Muscle of leg (tissue), 11 donors: Measurements from ENCODE around the gene WEE1. TPM values are rescaled to one million over a fixed set of nuclear protein-coding genes. Genes with fewer than 3 reads are reported as not detected.
A peak's percentile ranks its signal among the peaks of the same experiment; 100 is the strongest.
"Not testable (repeated sequence)": the region's sequence is repeated elsewhere in the genome, so short reads cannot be mapped to it uniquely, and the experiment has no call there.

Experiments
- DNase-seq: peaks from one replicate; pipeline ENCODE4 v3.0.0; 2013
- H3K27ac ChIP-seq: one replicate; pipeline ENCODE4 v1.5.1; 2013; ENCODE audit warnings: mild to moderate bottlenecking, low read length, control low read depth
- H3K27me3 ChIP-seq: one replicate; pipeline ENCODE4 v1.6.1; 2013; ENCODE audit warnings: low read length; ENCODE audit not compliant: control insufficient read depth, insufficient read depth
- H3K36me3 ChIP-seq: one replicate; pipeline ENCODE4 v1.6.1; 2013; ENCODE audit warnings: low read length; ENCODE audit not compliant: control insufficient read depth, insufficient read depth
- H3K4me1 ChIP-seq: one replicate; pipeline ENCODE4 v1.6.1; 2013; ENCODE audit warnings: low read length; ENCODE audit not compliant: control insufficient read depth, insufficient read depth
- H3K4me3 ChIP-seq: one replicate; pipeline ENCODE4 v1.5.1; 2013; ENCODE audit warnings: low read length, control low read depth
- H3K9me3 ChIP-seq: replicated peaks from 2 replicates; pipeline ENCODE4 v1.6.1; 2013; ENCODE audit warnings: low read depth, low read length; ENCODE audit not compliant: control insufficient read depth
- WGBS: methylation state at CpG from one replicate; pipeline ENCODE4 v1.1.5; 2013; ENCODE audit warnings: missing lambda C conversion rate; ENCODE audit not compliant: insufficient coverage; 5-methylcytosine and 5-hydroxymethylcytosine counted together
- polyA plus RNA-seq, 8 donors: library from polyadenylated mRNA; unstranded; fragments of 120-200 nt; gene quantifications; one replicate each; pipeline versions ENCODE4 v1.2.1 to v1.2.3, GENCODE V29; 2013; ENCODE audit warnings: inconsistent platforms in 1 of 8, low replicate concordance in 1 of 8; ENCODE audit not compliant: insufficient read length in 8 of 8, insufficient read depth in 1 of 8
- total RNA-seq: library from RNA; stranded (reverse); fragments of 120-200 nt; gene quantifications from one replicate; pipeline ENCODE4 v1.2.4, GENCODE V29; 2013

Gene WEE1
- total and polyA plus RNA-seq, 9 donors = 25.4 to 50.9 (median 36.1) TPM

DNA sequence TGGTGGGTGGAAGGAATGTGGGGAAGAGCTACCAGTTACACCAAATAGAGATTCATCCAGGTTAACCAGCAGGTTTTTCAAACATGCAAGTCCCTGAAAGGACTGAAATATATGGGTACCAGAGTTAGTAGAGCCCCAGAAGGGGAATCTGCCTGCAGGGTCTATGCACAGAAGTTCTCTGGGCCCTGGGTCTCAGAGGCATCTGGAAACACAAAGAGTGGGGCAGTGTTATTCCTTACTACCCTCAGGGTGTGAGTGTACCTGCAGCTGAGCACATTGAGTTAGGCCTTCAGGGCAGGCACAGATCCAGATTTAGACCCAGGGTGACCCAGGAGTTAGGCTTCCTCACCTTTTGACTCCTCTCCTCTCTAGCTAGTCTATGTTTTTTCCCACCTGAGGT lies 46.5 kb downstream of the WEE1 start:
- DNase-seq = no peak
- Histone ChIP-seq H3K9me3 (no peaks in the 10 kb centered on the region), H3K4me1 (no peaks in the 10 kb centered on the region), H3K36me3 (no peaks in the 10 kb centered on the region), H3K27ac (no peak overlapping the region), H3K27me3 (no peaks in the 10 kb centered on the region), H3K4me3 (no peak overlapping the region)

- H3K27me3 ChIP-seq, H3K36me3 ChIP-seq, H3K9me3 ChIP-seq, DNase-seq, H3K4me1 ChIP-seq, H3K27ac ChIP-seq, H3K4me3 ChIP-seq: not testable (repeated sequence)
- no CpG with 5 or more reads among the region's 7 CpGs for WGBS
These were observed 48.9 kb downstream of the WEE1 start for GRCh38 chr11:9622353-9622752.

- DNase-seq, H3K27me3 ChIP-seq, H3K4me3 ChIP-seq, H3K9me3 ChIP-seq, H3K36me3 ChIP-seq, H3K27ac ChIP-seq, H3K4me1 ChIP-seq: not testable (repeated sequence)
- WGBS = 92% methylated on average over 5 of the region's 23 CpGs
These were observed 49.6 kb downstream of the WEE1 start for GRCh38 chr11:9623053-9623452.

GRCh38 chr11:9624448-9624847 lies 51.0 kb downstream of the WEE1 start:
- no peak for DNase-seq
- no peaks in the 10 kb centered on the region for H3K36me3 ChIP-seq
- no peaks in the 10 kb centered on the region for H3K27me3 ChIP-seq
- peaks cover 5% of the 10 kb centered on the region for H3K4me1 ChIP-seq
- no peak overlapping the region for H3K4me3 ChIP-seq
- no peaks in the 10 kb centered on the region for H3K9me3 ChIP-seq
- H3K27ac ChIP-seq = no peak overlapping the region

- Histone ChIP-seq H3K27me3 (no peaks in the 10 kb centered on the region), H3K27ac (no peak overlapping the region), H3K4me1 (peaks cover 5% of the 10 kb centered on the region), H3K36me3 (no peaks in the 10 kb centered on the region), H3K4me3 (no peak overlapping the region), H3K9me3 (no peaks in the 10 kb centered on the region)
- peak; percentile 33 for DNase-seq
- WGBS = 25% methylated on average over 1 of the region's 6 CpGs
These were observed 51.7 kb downstream of the WEE1 start for GRCh38 chr11:9625162-9625561.

- 46% methylated on average over 2 of the region's 3 CpGs for WGBS
- H3K9me3 ChIP-seq = no peaks in the 10 kb centered on the region
- no peak overlapping the region for H3K27ac ChIP-seq
These were observed 52.3 kb downstream of the WEE1 start for GRCh38 chr11:9625728-9626127.

DNA sequence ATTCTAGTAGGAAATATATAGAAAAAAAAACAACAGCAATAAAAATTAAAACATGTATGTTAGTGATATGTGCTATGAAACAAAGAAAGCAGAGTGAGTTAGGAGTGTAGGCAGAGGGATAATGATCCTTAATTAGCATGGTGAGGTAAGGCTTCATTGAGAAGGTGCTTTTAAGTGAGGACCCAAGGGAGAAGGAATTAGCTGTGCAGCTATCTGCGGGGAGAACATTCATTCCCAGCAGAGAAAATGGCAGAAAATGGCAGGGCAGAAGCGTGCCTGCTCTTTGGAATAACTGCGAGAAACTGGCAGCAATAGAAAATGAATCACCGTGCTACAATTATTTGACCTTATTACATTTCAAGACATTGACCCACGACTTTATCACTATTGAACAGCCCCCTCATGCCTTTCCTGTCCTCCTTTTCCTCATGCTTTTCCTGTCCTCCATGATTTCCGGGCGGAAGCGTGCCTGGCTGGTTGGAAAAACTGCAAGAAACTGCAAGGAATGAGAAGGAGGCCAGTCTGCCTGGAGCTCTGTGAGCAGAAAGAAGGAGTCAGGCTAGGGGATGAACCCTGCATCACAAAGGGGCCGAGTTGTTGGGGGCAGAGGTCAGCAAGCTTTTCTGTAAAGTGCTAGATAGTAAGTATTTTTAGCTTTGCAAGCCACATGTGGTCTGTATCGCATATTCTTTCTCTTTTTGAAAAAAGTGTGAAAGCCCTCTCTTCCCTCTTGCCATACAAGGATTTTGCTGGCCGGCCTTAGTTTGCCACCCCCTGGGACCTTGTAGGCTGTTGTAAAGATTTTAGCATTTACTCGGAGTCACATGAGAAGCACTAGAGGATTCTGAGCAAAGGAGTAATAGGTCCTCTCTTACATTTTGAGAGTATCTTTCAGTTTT lies 53.3 kb downstream of the WEE1 start:
- peaks cover 5% of the 10 kb centered on the region for H3K4me1 ChIP-seq
- 73% methylated on average over 6 of the region's 12 CpGs for WGBS
- no peaks in the 10 kb centered on the region for H3K27me3 ChIP-seq
- DNase-seq = peak; percentile 48
- H3K36me3 ChIP-seq = no peaks in the 10 kb centered on the region
- H3K9me3 ChIP-seq = no peaks in the 10 kb centered on the region
- peak overlapping the region; percentile 31 for H3K27ac ChIP-seq
- no peak overlapping the region for H3K4me3 ChIP-seq

More at GRCh38 chr11:9625728-9626127, 52.3 kb downstream of the WEE1 start:
- Histone ChIP-seq H3K4me3 (no peak overlapping the region), H3K27me3 (no peaks in the 10 kb centered on the region), H3K4me1 (peaks cover 5% of the 10 kb centered on the region), H3K36me3 (no peaks in the 10 kb centered on the region)
- no peak for DNase-seq

DNA sequence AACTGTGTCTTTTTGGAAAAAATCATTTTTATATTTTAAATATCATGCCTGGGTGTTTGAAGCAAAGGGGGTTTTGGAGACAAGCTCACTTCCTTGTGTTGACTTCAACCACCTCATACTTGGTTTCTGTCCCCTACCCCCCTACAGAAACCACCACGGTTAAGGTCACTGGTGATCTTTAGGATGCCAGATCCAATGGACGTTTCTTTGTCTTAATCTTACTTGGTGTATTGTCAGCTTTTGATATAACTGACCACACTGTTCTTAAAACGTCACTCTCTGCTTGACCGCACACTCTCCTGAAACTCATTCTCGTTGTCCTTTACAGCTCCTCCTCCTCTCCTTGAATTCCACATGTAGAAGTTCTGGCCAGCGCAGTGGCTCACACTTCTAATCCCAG lies 55.6 kb downstream of the WEE1 start:
- Histone ChIP-seq H3K27ac (no peak overlapping the region), H3K27me3 (no peaks in the 10 kb centered on the region), H3K4me1 (peaks cover 5% of the 10 kb centered on the region), H3K36me3 (no peaks in the 10 kb centered on the region), H3K9me3 (no peaks in the 10 kb centered on the region), H3K4me3 (no peak overlapping the region)
- no peak for DNase-seq
- 89% methylated on average over 3 of the region's 6 CpGs for WGBS

GRCh38 chr11:9633679-9634078 lies 60.2 kb downstream of the WEE1 start:
- Histone ChIP-seq H3K27ac (no peak overlapping the region), H3K9me3 (no peaks in the 10 kb centered on the region), H3K4me1 (no peaks in the 10 kb centered on the region), H3K36me3 (no peaks in the 10 kb centered on the region), H3K4me3 (no peak overlapping the region), H3K27me3 (no peaks in the 10 kb centered on the region)
- DNase-seq = no peak
- WGBS = 80% methylated on average over 1 of the region's 2 CpGs

- Histone ChIP-seq H3K27me3 (no peaks in the 10 kb centered on the region), H3K4me3 (no peak overlapping the region), H3K36me3 (no peaks in the 10 kb centered on the region), H3K27ac (no peak overlapping the region), H3K4me1 (no peaks in the 10 kb centered on the region), H3K9me3 (no peaks in the 10 kb centered on the region)
- DNase-seq = no peak
- no CpG with 5 or more reads among the region's 1 CpG for WGBS
These were observed 63.2 kb downstream of the WEE1 start for GRCh38 chr11:9636691-9637090.

- peak; percentile 25 for DNase-seq
- H3K4me1 ChIP-seq = no peaks in the 10 kb centered on the region
- 79% methylated on average over 4 of the region's 5 CpGs for WGBS
- no peaks in the 10 kb centered on the region for H3K36me3 ChIP-seq
- no peak overlapping the region for H3K27ac ChIP-seq
- no peaks in the 10 kb centered on the region for H3K27me3 ChIP-seq
- no peak overlapping the region for H3K4me3 ChIP-seq
- no peaks in the 10 kb centered on the region for H3K9me3 ChIP-seq
These were observed 65.6 kb downstream of the WEE1 start for GRCh38 chr11:9639099-9639498.
